Measurements from ENCODE around the gene CDC42SE2.

- TF ChIP-seq CTCF (IDR thresholded peaks at IDR 0.05) (peak; percentile 74 to 89 (median 82)), POLR2A (IDR thresholded peaks at IDR 0.05) (no peak)
Observed at GRCh38 chr5:131417240-131417869, 153.5 kb downstream of the CDC42SE2 start.

All from adrenal gland (tissue), 5 donors.